Suprapubic skin (tissue), 4 donors: Measurements from ENCODE around the gene RPS6KA2. TPM values are rescaled to one million over a fixed set of nuclear protein-coding genes. Genes with fewer than 3 reads are reported as not detected.

Source experiments
- DNase-seq, 2 donors: peaks; one replicate each; pipeline ENCODE4 v3.0.0-alpha.2; 2019; ENCODE audit warnings: low spot score in 2 of 2
- H3K27ac ChIP-seq: fragments of 200-600 bp; sonication (generic); one replicate; pipeline ENCODE4 v1.5.1; 2019
- H3K27me3 ChIP-seq: fragments of 200-600 bp; sonication (generic); one replicate; pipeline ENCODE4 v1.5.1; 2019
- H3K36me3 ChIP-seq: fragments of 200-600 bp; sonication (generic); one replicate; pipeline ENCODE4 v1.5.1; 2019
- H3K4me1 ChIP-seq: fragments of 200-600 bp; sonication (generic); one replicate; pipeline ENCODE4 v1.5.1; 2019
- H3K4me3 ChIP-seq: fragments of 200-600 bp; sonication (generic); one replicate; pipeline ENCODE4 v1.5.1; 2019; ENCODE audit warnings: mild to moderate bottlenecking
- H3K9me3 ChIP-seq: fragments of 200-600 bp; sonication (generic); one replicate; pipeline ENCODE4 v1.5.1; 2019
- CTCF ChIP-seq, 2 donors: fragments of 200-600 bp in 1 of 2; fragments of 450-650 bp in 1 of 2; sonication (generic) in 1 of 2; IDR thresholded peaks; one replicate each; pipeline ENCODE4 v1.5.1; 2016 to 2019; ENCODE audit warnings: antibody characterized with exemption in 2 of 2, mild to moderate bottlenecking in 1 of 2, moderate library complexity in 1 of 2
- EP300 ChIP-seq: sonication (generic); formaldehyde crosslinking; IDR thresholded peaks from one replicate; pipeline ENCODE4 v1.6.1; 2017; ENCODE audit warnings: antibody characterized with exemption
- POLR2A ChIP-seq, 2 donors: fragments of 450-650 bp; IDR thresholded peaks; one replicate each; pipeline ENCODE4 v1.6.1; 2017; ENCODE audit warnings: antibody characterized with exemption in 2 of 2, mild to moderate bottlenecking in 2 of 2, moderate library complexity in 2 of 2
- POLR2AphosphoS5 ChIP-seq, 3 donors: sonication (generic); formaldehyde crosslinking; IDR thresholded peaks; one replicate each; pipeline ENCODE4 v1.6.1; 2017; ENCODE audit warnings: antibody characterized with exemption in 3 of 3
- WGBS: methylation state at CpG from one replicate; pipeline ENCODE4 v1.1.5; 2018; 5-methylcytosine and 5-hydroxymethylcytosine counted together
- total RNA-seq, 4 donors: library from RNA; depleted of rRNA; stranded (reverse); fragments of >200 nt; gene quantifications; one replicate each; pipeline ENCODE4 v1.1.0, GENCODE V29; 2016

Gene RPS6KA2
- total RNA-seq, 4 donors from 2014 or later = 24.2 to 38.5 (median 32.3) TPM

DNA sequence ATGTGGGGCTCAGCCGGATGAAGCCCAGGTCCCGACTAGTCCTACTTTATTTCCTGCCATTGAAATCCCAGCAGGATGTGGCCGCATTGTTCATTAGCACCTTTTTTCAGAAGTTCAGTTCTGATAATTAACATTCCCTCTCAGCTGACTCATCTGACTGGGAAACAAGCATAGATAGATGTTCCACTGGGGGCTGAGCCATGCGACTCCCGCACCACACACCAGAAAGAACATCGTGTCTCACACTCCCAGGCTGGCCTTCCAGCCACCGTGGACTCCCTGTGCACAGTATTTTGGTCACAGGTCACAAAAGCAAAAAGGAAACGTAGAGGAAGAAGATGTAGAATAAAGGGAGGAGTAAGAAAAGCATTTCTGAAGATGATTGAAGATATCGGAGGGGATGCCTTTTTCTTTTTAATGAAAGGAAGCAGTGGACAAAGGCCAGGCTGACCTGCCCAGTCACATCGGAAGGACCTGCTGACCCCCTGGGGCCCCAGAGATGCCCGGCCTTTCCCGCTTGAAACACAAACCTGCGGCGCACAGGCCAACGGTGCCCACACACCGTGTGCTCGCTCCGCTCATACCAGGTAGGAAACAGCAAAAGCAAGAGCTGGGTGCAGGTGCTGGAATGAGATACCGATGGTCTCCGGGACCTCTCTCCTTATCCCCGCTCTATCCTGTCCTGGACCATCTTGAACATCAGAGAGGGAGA is 11.8 kb downstream of the RPS6KA2 start:
- Histone ChIP-seq H3K27ac (peak overlapping the region; percentile 60), H3K36me3 (peaks cover 3% of the 10 kb centered on the region), H3K4me1 (peaks cover 19% of the 10 kb centered on the region), H3K27me3 (no peaks in the 10 kb centered on the region), H3K9me3 (no peaks in the 10 kb centered on the region), H3K4me3 (no peak overlapping the region)
- WGBS = 82% methylated on average over 21 of the region's 21 CpGs
- no peak for DNase-seq
- no peak for TF ChIP-seq POLR2A (IDR thresholded peaks at IDR 0.05)
- TF ChIP-seq EP300 = no peak
- TF ChIP-seq CTCF (IDR thresholded peaks at IDR 0.05) = no peak
- TF ChIP-seq POLR2AphosphoS5 (IDR thresholded peaks at IDR 0.05) = peak in 1 of 3 donors; percentile 55

GRCh38 chr6:166614589-166614988 is 12.5 kb downstream of the RPS6KA2 start:
- no peaks in the 10 kb centered on the region for H3K27me3 ChIP-seq
- DNase-seq = no peak
- peak overlapping the region; percentile 60 for H3K27ac ChIP-seq
- H3K9me3 ChIP-seq = no peaks in the 10 kb centered on the region
- H3K4me1 ChIP-seq = peaks cover 13% of the 10 kb centered on the region
- 88% methylated on average over 10 of the region's 10 CpGs for WGBS
- peaks cover 3% of the 10 kb centered on the region for H3K36me3 ChIP-seq
- TF ChIP-seq POLR2AphosphoS5 (IDR thresholded peaks at IDR 0.05) (no peak), EP300 (no peak), CTCF (IDR thresholded peaks at IDR 0.05) (no peak), POLR2A (IDR thresholded peaks at IDR 0.05) (no peak)
- H3K4me3 ChIP-seq = no peak overlapping the region

DNA sequence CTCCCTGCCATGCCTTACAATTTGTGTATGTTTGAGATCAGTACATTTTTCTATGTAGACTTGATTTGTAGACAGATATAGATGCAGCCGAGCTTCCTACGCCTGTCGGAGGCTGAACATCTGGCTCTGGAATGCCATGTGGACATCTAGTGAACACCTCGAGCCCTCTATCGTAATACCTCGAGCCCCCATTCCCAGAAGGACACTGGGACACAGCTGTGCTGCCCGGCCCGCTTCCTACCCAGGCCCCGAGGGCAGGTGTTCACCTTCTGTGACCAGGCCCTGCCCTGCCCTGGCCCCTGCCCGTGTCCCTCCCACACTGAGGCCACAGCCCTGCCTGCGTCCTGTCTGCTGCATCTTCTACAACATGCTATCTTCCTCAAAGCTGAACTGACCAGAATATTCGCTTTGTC is 12.9 kb downstream of the RPS6KA2 start:
- 91% methylated on average over 12 of the region's 12 CpGs for WGBS

GRCh38 chr6:166613027-166613426 is 14.0 kb downstream of the RPS6KA2 start:
- Histone ChIP-seq H3K27ac (no peak overlapping the region), H3K9me3 (no peaks in the 10 kb centered on the region), H3K4me1 (peaks cover 7% of the 10 kb centered on the region), H3K27me3 (no peaks in the 10 kb centered on the region), H3K36me3 (no peaks in the 10 kb centered on the region), H3K4me3 (no peak overlapping the region)
- 97% methylated on average over 7 of the region's 7 CpGs for WGBS
- DNase-seq = no peak
- TF ChIP-seq EP300 (no peak), POLR2A (IDR thresholded peaks at IDR 0.05) (no peak), CTCF (IDR thresholded peaks at IDR 0.05) (no peak), POLR2AphosphoS5 (IDR thresholded peaks at IDR 0.05) (no peak)

More for the DNA sequence above, 12.9 kb downstream of the RPS6KA2 start:
- H3K27ac ChIP-seq = peak overlapping the region; percentile 60
- H3K9me3 ChIP-seq = no peaks in the 10 kb centered on the region
- H3K36me3 ChIP-seq = peaks cover 3% of the 10 kb centered on the region
- peaks cover 9% of the 10 kb centered on the region for H3K4me1 ChIP-seq
- no peak for DNase-seq
- H3K27me3 ChIP-seq = no peaks in the 10 kb centered on the region
- TF ChIP-seq EP300 (no peak), CTCF (IDR thresholded peaks at IDR 0.05) (no peak), POLR2AphosphoS5 (IDR thresholded peaks at IDR 0.05) (no peak), POLR2A (IDR thresholded peaks at IDR 0.05) (no peak)
- no peak overlapping the region for H3K4me3 ChIP-seq

GRCh38 chr6:166612471-166612881 is 14.6 kb downstream of the RPS6KA2 start:
- WGBS = 90% methylated on average over 11 of the region's 11 CpGs
- no peak for DNase-seq
- no peak overlapping the region for H3K4me3 ChIP-seq
- no peaks in the 10 kb centered on the region for H3K36me3 ChIP-seq
- H3K9me3 ChIP-seq = no peaks in the 10 kb centered on the region
- H3K4me1 ChIP-seq = peaks cover 7% of the 10 kb centered on the region
- TF ChIP-seq POLR2A (IDR thresholded peaks at IDR 0.05) (no peak), EP300 (no peak), CTCF (IDR thresholded peaks at IDR 0.05) (no peak), POLR2AphosphoS5 (IDR thresholded peaks at IDR 0.05) (no peak)
- H3K27ac ChIP-seq = no peak overlapping the region
- H3K27me3 ChIP-seq = no peaks in the 10 kb centered on the region
